Left kidney (tissue), 2 donors: ENCODE results near the gene ERH. TPM values are rescaled to one million over a fixed set of nuclear protein-coding genes. Genes with fewer than 3 reads are reported as not detected.
"Not testable (repeated sequence)": the region's sequence is repeated elsewhere in the genome, so short reads cannot be mapped to it uniquely, and the experiment has no call there.

ENCODE experiments used
- DNase-seq: peaks from one replicate; pipeline ENCODE4 v3.0.0-alpha.2; 2013
- polyA plus RNA-seq: library from polyadenylated mRNA; unstranded; fragments of 120-200 nt; gene quantifications from one replicate; pipeline ENCODE4 v1.2.1, GENCODE V29; 2013; ENCODE audit not compliant: insufficient read length

Gene ERH
- polyA plus RNA-seq, 1 donor: 350 TPM

- no peak for DNase-seq
Measured at GRCh38 chr14:69401841-69402240, 3.7 kb upstream of the ERH start.

DNA sequence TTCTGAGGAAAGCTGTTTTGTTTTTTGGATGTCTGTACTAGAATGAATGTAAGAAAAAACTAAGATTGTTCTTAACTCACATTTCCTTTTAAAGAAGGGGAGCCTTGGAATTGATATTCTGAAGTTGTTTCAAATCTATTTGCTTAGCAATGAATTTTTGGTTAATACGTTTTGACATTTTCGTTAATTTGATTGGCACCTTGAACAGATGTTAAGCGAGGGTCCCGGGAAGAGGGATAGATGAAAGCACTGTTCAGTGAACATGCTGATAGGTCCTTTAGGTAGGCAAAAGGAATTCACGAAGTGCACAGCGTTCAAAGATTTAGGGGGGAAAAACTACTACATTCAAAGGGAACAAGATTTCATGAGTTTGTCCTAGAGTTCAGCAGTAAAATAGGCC is 2.1 kb upstream of the ERH start:
- DNase-seq: no peak

DNA sequence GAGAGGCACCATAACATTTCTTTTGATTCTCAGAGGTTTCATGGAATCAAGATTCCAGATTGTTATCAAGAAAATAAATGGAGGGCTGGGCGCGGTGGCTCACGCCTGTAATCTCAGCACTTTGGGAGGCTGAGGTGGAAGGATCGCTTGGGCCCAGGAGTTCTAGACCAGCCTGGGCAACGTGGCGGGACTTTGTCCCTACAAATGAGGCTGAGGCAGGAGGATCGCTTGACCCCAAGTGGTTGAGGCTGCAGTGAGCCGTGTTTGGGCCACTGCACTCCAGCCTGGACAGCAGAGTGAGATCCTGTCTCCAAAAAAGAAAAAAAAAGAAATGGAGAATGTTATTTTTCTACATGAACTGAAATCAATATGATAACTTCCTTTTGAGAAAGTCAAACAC is 1.7 kb upstream of the ERH start:
- no peak for DNase-seq

DNA sequence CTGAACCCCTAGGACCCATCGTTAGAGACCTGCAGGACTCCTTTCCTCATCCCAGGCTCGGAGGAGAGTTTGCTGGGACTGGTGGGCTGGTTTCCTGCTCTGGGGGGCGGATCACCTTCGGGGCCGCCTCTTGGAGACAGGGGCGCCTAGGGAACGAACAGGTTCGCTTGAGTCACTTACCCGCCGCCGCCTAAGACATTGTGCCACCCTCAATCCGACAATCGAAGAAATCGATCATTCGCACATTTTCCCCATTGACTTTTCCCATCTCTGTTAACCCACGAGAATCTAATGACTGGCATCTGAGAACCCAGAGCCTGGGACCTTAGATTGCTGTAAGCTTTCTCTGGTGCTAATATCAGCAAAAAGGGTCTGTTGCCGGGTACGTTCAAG is 715 bp upstream of the ERH start:
- no peak for DNase-seq

- DNase-seq: no peak
Measured at GRCh38 chr14:69395929-69396328, 2.2 kb downstream of the ERH start.

DNA sequence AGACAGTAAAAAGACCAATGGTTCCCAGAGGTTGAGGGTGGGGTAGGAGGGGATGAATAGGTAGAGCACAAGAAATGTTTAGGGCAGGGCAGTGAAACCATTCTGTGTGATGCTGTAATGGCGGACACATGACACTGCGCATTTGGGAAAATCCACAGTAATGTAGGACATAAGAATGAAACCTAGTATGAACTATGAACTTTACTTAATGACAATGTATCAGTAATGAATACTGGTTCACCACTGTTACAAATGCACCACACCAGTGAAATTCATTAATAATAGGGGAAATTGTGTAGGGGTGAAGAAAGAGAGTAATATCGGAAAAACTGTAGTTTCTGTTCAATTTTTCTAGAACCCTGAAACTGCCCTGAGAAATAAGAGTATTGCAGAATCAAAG is 5.6 kb downstream of the ERH start:
- no peak for DNase-seq

DNA sequence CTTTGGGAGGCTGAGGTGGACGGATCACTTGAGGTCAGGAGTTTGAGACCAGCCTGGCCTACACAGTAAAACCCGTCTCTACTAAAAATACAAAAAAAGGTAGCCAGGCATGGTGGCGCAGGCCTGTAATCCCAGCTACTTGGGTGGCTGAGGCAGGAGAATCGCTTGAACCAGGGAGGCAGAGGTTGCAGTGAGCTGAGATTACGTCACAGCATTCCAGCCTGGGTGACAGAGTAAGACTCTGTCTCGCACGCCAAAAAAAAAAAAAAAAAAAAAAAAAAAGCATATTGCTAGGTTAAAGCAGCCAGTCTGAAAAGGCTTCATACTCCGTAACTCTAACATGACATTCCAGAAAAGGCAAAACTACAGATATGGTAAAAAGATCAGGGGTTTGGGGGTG is 6.7 kb downstream of the ERH start:
- DNase-seq: not testable (repeated sequence)

- DNase-seq: no peak
Measured at GRCh38 chr14:69387311-69387710, 10.8 kb downstream of the ERH start.

DNA sequence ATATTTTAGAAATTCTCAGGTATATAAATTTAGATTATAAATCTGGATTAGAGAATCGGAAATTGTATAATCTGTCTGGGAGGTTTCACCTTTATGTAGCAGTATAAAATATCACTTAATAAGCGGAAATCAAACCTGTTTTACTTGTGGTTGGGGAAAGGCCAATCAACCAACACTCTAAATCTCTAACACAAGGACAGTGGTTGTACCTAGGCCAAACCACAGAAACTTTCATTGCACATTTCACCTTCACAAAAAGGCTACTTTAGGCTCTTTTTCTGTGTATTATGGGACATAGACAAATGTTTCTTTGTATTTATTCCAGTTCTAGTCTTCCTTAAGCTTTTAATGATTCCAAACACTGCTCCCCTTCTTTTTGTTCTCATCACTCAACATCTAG is 19.8 kb downstream of the ERH start:
- no peak for DNase-seq

- no peak for DNase-seq
Measured at GRCh38 chr14:69376439-69376838, 21.7 kb downstream of the ERH start.

- DNase-seq: no peak
Measured at GRCh38 chr14:69375722-69376121, 22.4 kb downstream of the ERH start.

DNA sequence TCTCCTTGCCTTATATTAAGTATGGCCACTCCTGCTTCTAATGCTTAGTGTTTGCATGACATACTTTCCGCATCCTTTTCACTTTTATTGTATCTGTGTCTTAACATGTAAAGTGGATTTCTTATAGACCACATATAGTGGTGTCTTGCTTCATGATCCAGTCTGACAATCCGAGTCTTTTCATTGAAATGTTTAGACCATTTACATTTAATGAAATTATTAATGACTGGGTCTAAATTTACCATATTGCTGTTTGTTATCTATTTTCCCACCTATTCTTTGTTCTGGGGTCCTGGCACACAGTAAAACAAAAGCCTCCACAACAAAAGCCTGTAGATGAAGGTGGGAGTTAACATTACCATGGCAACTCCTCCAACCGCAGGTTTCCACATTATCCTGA is 22.9 kb downstream of the ERH start:
- no peak for DNase-seq

- DNase-seq: no peak
Measured at GRCh38 chr14:69374235-69374634, 23.9 kb downstream of the ERH start.

DNA sequence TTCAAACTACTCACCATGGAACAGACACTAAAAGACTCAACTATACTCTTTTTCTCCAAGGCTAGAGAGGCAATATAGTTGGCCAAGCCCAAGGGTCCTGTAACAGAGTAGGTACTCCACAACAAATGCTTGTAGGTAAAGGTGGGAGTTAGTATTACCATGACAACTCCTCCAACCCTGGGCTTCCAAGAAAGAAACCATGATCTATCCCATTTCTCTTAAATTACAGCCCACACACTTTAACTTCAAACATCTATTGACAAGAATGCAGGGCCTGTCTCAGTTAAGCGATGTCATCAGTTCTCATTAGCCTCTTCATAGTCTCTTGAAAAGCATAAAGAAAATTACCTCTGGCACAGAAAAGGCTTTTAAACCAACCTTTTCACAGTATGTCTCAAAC is 25.0 kb downstream of the ERH start:
- DNase-seq: no peak

DNA sequence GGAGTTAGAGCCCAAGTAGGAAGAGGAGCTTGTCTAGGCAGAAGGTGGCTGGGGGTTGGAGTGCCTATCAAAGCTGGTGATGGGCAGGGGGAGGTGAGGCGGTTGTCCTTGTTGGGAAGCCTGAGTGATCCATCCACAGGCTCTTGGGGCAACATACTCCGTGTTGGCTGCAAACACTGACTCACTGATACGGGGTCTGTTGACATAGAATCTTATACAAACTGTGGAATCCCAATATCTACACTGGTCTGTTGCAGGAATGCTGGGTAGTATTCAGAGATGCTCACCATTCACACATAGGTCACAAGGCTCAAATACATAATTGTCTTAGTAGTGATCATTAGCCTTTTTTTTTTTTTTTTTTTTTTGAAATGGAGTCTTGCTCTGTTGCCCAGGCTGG is 26.0 kb downstream of the ERH start:
- no peak for DNase-seq

DNA sequence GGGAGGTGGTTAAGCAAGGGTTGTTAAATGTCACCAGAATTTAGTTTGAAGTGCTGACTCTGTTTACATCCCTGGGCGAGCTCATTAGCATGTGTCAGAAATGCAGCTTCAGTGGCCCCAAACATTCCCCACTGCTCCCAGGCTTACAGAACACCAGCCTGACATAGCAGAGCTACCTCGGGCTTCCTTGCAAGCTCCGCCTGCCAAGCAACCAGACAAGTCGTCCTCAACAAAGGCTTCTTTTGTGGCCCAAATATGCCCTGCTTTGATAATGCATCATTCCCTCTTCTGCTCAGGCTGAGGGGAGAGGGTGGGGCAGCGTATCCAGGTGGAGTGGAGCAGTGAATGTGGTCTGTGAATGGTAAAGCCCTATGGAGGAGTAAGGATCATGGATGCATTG is 28.0 kb downstream of the ERH start:
- no peak for DNase-seq

GRCh38 chr14:69368381-69368780 is 29.7 kb downstream of the ERH start:
- DNase-seq: no peak

GRCh38 chr14:69366761-69367160 is 31.3 kb downstream of the ERH start:
- no peak for DNase-seq

- DNase-seq: no peak
Measured at GRCh38 chr14:69366069-69366468, 32.0 kb downstream of the ERH start.

- DNase-seq: no peak
Measured at GRCh38 chr14:69364378-69364777, 33.7 kb downstream of the ERH start.

GRCh38 chr14:69363964-69364363 is 34.1 kb downstream of the ERH start:
- DNase-seq: no peak

DNA sequence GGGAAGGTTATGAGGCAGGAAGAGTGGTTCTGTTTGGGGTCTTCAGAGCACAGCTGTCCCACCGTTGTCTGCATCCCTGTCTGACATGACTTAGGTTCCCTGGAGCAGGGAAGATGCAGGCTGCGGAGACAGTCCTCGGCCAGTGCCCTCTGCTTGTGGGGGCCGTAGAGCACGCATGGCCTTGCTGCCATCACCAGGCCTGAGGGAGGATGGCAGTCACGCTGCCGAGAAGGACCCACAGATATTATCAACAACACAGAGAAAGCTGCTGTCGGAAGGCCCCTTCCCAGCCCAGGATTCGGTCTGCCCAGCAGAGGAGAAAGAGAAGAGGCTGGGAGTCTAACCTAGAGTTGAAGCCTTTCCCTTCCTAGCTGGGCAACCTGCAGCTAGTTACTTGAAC is 35.0 kb downstream of the ERH start:
- no peak for DNase-seq

- DNase-seq: no peak
Measured at GRCh38 chr14:69360438-69361108, 37.5 kb downstream of the ERH start.

GRCh38 chr14:69358966-69359365 is 39.1 kb downstream of the ERH start:
- DNase-seq: no peak
